Activated CD4-positive, CD25-positive, alpha-beta regulatory T cell treated with anti-CD3 and anti-CD28 coated beads, Interleukin-2, amount 50 U/mL, for 72 hours (primary cell): ENCODE results near the gene ABCA4.
"Not testable (repeated sequence)": the region's sequence is repeated elsewhere in the genome, so short reads cannot be mapped to it uniquely, and the experiment has no call there.

ENCODE experiments used
- DNase-seq: peaks from one replicate; pipeline ENCODE4 v3.0.0; 2021

The ABCA4 gene

DNA sequence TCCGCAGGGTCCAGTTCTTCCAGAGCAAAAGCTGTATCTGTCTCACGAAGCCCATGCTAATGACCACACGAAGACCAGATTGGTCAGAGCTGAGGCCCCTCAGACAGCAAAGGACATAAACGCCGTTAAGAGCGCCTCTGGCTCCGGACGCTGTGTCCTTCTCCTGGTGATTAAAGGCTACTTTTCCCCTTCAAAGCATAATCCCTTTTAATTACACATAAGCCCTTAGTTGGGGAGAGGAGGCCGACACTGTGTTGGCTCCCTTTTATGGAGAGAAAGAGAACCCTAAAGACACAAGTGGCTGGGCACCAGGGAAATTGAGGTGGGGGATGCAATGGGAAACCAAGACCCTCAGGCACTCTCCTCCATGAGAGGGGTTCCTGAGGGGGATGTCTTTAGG lies at the start of gene ABCA4:
ABCA4 (minus strand) TSS at position 158 of the 400 bp plus-strand sequence; CDS start at position 55, 103 bp downstream.
- DNase-seq, result no peak

DNA sequence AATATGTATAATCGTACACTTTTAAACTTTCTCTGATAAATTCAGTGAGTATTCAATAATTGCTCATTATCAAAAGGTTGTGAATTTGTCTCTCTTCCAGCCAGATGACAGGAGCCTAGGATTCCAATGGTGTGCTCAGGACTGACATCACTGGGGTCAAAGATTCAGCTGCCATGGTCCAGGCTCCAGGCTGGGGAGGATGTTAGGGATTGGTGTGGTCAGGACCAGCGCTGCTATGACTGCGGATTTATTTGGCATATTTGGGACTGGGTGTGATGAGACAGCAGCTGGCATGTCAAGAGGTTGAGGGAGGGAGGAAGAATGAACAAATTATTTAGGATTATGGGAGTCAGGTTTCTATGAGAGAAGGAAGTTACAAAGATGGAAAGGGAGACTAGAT lies 48.2 kb upstream of the ABCA4 start:
- DNase-seq, result no peak

DNA sequence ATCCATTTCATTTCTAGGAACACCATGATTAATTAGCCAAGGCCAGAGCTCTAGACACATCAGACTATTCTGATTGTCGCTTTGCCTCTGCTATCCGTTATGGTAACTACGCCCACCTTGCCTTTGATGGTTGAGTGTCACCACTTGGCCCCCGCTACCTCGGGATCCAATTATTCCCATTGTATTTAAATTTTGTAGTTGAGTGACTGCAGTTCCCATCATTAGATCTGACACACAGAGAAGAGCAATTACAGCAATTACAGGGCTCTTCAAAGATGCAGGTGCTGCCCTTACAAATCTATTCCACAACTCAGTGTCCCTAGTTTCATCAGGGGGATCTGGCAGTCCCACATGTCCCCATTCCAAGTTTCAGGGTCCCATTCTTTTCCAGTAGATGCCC lies 44.9 kb upstream of the ABCA4 start:
- DNase-seq, result no peak

DNA sequence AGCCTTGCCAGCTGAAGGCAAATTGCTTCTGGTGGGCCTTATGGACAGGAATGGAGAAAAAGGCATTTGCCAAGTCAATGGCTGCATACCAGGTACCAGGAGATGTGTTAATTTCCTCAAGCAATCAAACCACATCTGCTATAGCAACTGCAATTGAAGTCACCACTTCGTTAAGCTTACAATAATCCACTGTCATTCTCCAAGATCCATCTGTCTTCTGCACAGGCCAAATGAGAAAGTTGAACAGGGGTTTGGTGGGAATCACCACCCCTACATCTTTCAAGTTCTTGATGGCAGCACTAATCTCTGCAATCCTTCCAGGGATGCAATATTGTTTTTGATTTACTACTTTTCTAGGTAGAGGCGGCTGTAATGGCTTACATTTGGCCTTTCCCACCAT lies 43.9 kb upstream of the ABCA4 start:
- DNase-seq, result not testable (repeated sequence)

DNA sequence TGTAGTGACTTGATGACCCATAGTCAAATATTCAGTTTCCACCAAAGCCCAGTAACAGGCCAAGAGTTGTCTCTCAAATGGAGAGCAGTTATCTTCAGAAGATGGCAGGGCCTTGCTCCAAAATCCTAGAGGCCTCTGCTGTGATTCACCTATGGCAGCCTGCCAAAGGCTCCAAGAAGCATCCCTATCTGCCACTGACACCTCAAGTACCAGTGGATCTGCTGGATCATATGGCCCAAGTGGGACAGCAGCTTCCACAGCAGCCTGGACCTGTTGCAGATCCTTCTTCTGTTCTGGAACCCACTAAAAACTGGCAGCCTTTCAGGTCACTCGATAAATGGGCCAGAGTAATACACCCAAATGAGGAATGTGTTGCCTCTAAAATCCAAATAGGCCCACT lies 43.2 kb upstream of the ABCA4 start:
- not testable (repeated sequence) for DNase-seq

DNA sequence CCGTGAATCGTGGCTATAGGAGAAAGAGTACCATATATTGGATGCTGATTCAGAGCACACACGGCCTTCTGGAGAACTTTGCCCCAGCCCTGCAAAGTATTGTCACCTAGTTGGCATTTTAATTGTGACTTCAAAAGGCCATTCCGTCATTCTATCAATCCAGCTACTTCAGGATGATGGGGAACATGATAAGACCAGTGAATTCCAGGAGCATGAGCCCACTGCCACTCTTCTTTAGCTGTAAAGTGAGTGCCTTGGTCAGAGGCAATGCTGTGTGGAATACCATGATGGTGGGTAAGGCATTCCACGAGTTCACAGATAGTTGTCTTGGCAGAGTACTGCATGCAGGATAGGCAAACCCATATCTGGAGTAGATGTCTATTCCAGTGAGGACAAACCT lies 42.3 kb upstream of the ABCA4 start:
- DNase-seq, result not testable (repeated sequence)

DNA sequence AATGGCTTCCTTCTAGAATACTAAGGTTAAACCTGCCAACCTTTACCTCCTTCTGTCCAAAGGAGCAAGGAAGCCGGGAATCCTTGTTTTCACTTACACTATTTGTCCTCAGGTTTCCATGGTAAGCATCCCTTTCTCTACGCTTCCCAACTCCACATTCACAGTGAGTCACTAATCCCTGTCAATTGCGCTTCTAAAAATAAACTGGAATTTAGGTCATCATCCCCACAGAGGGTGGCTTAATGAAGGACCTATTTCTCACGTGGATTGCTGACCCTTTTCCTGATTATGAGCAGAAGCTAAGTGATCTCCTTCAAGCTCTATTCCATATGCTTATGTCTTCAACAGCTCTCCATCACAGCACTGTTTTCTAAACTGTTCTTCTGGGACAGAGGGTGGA lies 39.9 kb upstream of the ABCA4 start:
- no peak for DNase-seq

DNA sequence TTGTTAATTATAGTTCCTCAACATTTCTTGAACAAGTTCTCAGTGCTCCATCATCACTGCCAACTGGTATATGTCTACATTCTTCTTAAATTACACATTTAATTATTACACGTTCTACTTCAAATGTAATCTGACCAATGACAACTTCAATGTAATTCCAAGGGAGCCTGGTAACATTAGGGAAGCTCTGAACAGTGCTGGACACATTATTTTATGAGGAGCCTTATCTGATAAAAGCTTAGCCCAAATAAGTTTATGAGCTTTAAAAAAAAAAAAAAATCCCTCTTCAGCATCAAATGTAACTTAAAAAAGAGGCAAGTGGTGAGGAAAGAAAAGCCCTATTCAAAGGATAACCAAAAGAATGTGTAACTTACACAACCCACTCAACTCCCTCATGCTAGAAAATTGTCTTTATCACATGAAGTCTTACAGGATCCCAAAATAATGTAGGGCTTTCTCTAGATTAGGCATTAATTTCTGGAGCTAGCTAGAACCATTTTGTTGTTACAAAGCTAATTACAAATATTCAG lies 35.2 kb upstream of the ABCA4 start:
- no peak for DNase-seq

DNA sequence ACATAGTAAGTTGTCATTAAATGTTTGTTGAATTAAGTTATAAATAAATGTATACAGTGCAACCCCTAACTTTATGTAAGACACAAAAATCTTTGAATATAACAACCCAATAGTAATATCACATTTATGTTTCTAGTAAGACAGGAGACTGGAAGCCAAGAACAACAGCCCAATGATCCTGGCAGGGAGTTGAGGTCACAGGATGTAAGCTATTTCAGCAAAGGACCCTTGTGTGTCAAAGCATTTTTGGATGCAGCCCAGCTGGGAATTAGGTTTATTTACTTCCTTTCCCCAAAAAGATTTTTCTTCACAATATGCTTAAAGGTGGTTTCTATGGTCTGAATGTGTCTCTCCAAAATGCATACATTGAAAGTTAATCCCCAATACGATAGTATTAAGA lies 34.0 kb upstream of the ABCA4 start:
- no peak for DNase-seq

DNA sequence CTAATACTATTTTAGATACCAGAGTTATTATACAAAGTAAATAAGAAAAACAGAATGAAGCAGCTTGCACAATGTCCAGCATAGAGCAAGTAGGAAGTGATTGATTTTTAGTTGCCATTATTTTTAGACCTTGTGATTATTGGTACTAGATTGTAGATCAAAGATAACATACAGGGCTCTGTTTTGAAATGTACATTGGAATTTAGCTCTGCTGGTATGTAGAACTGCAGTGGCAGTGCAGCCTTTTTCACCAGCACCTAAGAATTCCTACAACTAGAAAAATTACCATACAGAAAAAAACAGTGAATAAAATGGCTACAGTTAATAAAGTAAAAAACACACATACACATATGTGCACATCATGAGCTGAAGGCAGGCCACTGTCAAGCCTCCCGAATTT lies 32.2 kb upstream of the ABCA4 start:
- no peak for DNase-seq

DNA sequence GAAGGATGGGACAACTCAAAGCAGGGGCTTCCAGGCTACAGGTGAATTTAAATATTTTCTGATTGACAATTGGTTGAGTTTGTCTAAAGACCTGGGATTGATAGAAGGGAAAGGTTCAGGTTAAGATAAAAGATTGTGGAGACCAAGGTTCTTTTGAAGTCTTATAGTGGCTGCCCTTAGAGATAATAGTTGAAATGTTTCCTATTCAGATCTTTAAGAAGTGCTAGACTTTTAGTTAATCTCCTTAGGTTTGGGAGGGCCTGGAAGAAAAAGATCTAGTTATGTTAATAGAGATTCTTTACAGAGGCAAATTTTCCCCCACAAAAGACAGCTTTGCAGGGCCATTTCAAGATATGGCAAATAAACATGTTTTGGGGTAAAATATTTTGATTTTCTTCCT lies 28.2 kb upstream of the ABCA4 start:
- not testable (repeated sequence) for DNase-seq

DNA sequence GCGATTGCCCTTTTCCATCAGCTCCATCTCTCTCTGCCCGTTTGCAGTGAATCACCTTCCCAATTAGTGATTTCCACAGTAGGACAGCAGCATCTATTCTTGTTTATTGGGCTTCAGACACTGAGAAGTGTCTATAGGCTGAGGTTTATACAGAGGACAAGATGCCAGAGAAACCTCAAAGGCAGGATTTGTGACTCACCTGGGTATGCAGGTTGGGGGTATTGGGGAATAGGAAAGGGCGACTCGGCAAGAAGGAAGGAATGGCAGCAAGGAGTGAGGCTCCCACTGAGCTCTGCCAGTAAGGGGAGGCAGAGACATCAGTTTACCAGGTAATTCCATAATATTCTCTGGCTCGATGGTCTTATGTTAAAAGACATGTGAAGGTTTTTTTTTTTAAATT lies 25.3 kb upstream of the ABCA4 start:
- no peak for DNase-seq

DNA sequence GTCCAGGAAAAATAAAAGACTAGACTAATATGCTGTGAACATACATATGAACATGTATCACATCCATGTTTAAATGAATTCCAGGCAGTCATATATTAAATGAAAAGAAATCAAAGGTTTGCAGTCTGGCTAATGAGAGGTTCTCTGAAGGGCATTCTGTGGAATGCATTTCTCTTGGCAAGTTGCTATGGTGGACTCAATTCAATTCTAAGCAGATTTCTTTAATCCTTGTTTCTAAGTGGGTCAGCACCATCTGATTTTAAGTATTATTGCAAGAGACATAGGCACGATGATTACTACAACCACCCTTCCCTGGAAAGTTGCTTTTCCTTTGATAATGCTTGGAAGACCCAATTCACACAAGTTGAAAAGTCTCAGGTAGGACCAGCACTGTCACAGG lies 23.9 kb upstream of the ABCA4 start:
- DNase-seq, result no peak

DNA sequence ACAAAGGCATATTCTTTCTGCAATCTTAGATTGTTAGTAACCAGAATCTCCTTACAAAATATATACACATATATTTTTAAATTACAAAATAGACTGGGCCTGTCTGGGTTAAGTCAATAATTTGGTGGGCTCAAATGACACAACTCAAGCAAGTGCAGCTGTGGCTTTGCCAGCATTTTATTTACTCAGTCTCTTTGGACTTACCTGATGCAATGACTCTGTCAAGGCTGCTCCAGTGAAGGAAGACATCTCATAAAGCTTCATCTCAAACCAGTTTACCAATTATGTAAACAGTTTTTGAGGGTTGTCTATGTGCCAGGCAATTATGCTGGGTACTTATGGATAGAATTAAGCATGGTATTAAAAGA lies 22.8 kb upstream of the ABCA4 start:
- DNase-seq, result no peak

DNA sequence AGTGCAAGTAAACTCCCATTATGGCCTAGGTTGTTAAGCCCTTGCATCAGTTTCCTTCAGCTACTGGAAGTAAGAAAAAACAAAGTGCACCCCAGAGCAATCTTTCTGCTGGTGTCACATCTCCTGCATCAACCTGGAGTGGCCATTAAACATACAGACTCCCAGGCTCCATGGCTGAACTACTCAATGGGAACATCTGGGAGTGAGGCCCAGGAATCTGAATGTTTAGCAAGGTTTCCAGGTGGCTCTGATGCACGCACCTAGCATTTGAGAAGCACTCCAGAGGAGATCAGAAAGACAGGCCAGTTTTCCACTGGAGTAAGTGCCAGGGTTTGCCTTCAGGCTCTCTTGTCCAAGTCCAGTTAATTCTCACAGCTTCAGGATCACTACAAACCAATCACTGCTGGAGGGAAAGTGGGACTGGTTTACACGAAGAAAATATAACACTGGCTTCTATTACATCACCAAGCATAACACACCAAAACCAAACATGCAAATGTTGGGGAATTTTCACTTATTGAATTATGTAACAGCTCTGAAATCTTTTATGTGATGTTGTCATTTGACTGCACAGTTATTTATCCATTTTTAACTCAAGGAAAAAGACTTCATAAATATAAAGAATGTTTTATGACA lies 22.3 kb upstream of the ABCA4 start:
- DNase-seq, result no peak

DNA sequence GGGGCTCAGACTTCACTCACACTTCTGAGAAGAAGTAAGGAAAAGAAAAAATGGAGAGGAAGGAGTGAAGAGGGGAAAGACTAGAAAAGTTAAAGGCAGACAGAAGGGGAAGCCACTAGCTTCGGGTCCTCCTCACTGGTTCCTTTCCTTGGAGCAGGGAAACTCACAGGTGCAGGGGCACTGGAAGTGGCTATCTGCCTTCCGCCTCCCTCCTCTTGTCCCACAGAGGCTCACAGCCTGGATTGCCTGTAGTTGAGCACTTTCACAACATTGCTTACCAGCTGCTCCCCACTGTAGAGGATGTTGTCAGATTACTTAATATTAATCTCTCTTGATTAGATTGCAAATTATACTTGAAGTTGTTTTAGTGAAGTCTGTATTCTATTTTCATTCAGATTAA lies 21.6 kb upstream of the ABCA4 start:
- no peak for DNase-seq

DNA sequence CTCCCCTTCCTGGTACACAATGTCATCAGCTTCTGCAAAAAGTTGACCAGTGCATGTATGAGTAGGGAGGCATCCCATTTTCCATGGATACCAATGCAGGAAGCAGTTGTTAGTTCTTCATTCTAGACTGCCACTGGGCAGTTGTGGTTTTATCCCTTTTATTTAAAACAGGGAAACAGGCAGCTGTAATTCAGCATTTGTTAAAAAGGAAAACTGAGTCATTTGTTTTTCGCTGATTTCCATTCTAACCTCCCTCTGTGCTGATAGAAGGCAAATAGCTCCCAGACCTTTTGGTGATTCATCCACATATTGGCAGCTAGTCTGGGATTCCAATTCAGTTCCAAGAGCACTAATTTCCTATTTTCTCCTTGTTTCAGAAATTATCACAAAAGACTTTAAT lies 21.1 kb upstream of the ABCA4 start:
- no peak for DNase-seq

DNA sequence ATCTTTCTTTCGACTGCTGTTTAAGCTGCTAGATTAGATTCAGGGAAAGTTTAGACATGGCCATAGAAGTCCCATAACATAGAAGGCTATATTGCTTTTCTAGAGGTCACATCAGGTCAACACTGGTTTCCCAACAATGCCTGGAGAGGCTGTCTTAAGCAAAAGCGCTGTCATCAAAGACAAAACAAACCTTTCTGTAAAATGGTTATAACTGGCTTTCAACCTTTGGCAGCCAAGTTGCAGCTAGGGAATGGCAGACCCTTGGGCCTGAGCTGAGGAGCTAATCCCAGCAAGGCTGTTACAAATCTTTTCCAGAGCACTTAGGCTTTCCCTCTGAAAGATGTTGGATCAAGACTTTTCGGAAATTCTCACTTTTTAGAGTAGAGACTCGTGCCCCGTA lies 11.2 kb upstream of the ABCA4 start:
- no peak for DNase-seq

DNA sequence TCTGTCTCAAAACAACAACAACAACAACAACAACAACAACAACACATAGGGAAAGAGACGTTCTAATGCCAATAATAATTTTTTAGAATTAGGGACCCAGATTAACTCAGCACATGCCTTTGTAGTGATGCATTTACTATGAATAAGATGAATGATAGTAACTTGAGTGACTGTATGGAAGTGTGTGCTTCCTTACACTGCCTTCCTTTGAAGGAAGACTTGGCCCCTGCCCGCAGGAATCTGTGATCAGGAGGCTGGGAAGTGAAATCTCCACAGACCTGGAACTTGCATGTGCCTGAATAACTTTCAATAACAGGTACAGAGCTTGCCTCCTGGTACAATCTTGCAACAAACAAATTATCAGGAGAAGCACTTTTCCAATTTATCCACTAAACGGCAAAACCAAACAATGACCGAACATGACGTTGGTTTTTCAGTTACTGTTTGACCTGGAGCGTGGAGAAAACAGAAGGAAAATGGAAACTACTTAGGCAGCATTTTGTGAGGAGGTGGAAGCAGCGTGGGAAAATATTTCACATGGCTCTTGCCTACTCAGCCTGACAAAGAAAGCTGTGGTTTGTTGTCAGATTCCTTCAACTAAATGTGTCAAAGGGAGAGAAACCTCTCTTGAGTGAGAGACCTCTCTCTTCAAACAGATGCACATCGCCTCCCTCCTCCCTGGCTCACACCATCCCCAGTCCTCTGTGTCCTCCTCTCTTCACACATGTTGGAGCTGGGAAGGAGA lies 10.1 kb upstream of the ABCA4 start:
- DNase-seq, result no peak

DNA sequence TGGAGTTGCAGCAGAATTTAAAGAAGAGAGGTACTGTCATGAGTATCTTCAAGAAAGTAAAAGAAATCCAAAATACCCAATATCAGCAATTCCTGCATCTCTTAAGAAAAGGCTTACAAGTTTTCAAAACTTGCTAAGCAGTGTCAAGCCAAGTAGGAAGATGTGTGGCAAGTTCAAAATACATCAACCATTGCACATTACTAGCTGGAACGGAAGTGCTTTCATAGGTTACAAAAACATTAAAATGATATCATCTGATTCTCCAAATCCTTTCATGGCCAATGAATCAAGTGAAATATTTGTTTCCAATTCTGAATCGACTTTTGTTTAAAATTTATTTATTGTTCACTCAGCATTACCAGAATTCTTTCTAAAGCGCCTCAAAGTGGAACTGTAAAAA lies 5.7 kb upstream of the ABCA4 start:
- DNase-seq, result no peak

DNA sequence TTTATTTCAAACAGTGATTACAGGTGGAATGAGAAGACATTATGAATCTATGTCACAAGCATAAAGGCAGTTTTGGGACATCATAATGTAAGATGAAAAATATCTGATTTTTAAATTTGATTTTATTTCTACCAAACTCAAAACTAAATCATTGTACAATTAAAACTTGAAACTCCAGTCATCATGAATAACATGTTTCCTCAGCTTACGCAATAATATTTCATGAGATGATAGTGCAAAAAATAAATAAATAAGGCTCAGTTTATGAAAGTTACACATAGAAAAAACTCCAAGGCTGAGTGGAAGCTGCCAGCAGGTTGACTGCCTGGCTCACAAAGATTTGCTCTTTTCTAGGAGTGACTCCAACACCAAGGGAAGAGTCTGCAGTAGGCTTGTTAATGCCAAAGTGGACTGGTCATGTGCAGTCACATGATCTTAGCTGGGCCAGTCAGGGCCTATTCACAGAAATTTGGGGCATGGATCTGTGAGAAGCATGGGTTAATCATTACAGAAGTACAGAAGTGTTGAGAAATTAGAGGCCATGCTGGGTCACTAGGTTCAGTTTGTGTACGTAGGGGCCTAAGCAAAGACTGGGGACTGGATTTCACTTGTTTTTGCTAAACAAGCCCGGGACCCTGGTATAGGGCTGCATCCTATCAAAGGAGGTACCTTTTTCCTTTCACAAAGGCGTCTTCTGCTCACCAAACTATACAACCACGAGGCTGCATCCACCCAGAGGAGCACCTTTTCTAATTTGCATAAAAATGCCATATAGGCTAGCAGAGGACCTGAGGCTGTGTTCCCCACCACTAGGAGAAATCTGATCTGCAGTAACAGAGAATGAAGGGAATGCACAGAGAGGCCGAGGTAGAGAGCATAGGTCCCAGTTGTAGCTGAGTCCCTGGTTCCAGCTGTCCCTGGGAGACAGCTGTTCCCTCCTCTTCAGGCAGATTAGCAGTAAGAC lies 4.9 kb upstream of the ABCA4 start:
- no peak for DNase-seq

DNA sequence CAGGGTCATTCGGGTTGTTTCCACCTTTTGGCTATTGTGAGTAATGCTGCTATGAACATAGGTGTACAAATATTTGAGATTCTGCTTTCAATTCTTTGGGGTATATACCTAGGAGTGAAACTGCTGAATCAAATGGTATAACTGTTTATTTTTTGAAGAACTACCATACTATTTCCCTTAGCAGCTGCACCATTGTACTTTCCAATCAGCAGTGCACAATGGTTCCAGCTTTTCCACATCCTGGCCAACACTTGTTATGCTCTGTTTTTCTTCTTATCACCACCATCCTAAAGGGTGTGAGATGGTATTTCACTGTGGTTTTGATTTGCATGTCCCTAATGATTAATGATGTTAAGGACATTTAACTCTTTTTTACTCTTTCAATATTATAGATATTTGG lies 3.6 kb upstream of the ABCA4 start:
- DNase-seq, result no peak

DNA sequence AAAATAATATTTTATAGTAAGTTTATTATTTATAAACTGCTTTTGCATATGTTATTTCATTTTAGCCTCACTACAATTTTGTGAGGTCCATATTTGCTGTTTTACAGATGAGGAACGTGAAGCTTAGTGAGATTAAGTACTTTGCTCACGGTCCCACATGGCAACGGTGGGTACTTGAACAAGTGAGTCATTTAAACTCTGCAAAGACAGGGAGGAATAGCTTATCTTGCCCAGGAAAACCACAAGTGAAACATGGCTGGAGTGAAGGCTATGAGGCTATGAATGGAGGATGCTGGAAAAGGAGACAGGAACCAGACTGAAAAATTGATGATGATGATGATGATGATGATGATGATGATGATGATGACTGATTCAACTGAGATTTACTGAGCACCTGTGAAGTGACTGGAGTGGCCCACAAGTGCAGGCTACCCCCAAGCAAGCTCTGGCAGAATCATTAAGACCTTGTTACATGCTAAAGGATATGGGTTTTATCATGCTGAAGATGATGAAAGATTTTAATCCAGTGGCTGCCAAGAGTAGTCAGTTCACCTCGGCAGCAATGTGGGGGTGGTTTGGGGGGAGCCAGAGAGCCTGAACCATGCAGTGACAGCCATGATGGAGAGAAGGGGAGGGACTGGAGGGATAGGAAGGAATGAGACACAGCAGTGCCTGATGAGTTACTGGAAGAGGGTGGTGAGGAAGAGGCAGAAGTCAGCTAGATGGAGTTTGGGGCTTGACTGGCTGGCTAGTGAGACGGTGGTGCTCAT lies 1.4 kb upstream of the ABCA4 start:
- no peak for DNase-seq
